GM12873 (cell line): ENCODE measurements around the gene HAPLN3.

Experiments used
- CTCF ChIP-seq: IDR thresholded peaks from 2 replicates; pipeline ENCODE4 v1.5.1; 2012; ENCODE audit warnings: low read depth, mild to moderate bottlenecking, moderate library complexity, low read length, control low read depth; ENCODE audit not compliant: insufficient read depth; ENCODE audit errors: missing control alignments

HAPLN3 gene

GRCh38 chr15:88838667-88839066 is 56.7 kb downstream of the HAPLN3 start:
- TF ChIP-seq CTCF: no peak

- TF ChIP-seq CTCF: no peak
Measured at GRCh38 chr15:88835646-88836045, 59.7 kb downstream of the HAPLN3 start.

- TF ChIP-seq CTCF: no peak
Measured at GRCh38 chr15:88835119-88835518, 60.2 kb downstream of the HAPLN3 start.

GRCh38 chr15:88834211-88834812 is 61.0 kb downstream of the HAPLN3 start:
- peak; percentile 72 for TF ChIP-seq CTCF

- no peak for TF ChIP-seq CTCF
Measured at GRCh38 chr15:88833731-88834100, 61.6 kb downstream of the HAPLN3 start.

GRCh38 chr15:88832820-88833730 is 62.3 kb downstream of the HAPLN3 start:
- no peak for TF ChIP-seq CTCF

GRCh38 chr15:88830016-88830415 is 65.3 kb downstream of the HAPLN3 start:
- TF ChIP-seq CTCF: no peak
